Smooth muscle cell (in vitro differentiated cells): ENCODE measurements around the gene CD93. TPM values are rescaled to one million over a fixed set of nuclear protein-coding genes. Genes with fewer than 3 reads are reported as not detected.

Experiments
- DNase-seq: peaks from one replicate; lab custom pipeline; 2025; ENCODE audit not compliant: unreplicated experiment; lab: John Stamatoyannopoulos, UW
- H2AFZ ChIP-seq: fragments of 200-600 bp; sonication (generic); 2 replicates; pipeline ENCODE4 v1.6.0; 2016; ENCODE audit warnings: antibody characterized with exemption, low read depth, mild to moderate bottlenecking
- H3F3A ChIP-seq: fragments of 200-600 bp; sonication (generic); 2 replicates; pipeline ENCODE4 v1.6.0; 2017; ENCODE audit warnings: antibody characterized with exemption, low read depth
- H3K27ac ChIP-seq: fragments of 200-600 bp; sonication (generic); 2 replicates; pipeline ENCODE4 v1.5.1; 2016; ENCODE audit warnings: low read depth, mild to moderate bottlenecking
- H3K27me3 ChIP-seq: fragments of 200-600 bp; sonication (generic); 2 replicates; pipeline ENCODE4 v1.6.1; 2016; ENCODE audit warnings: low read depth, mild to moderate bottlenecking
- H3K36me3 ChIP-seq: fragments of 200-600 bp; sonication (generic); 2 replicates; pipeline ENCODE4 v1.5.1; 2016; ENCODE audit warnings: low read depth
- H3K4me1 ChIP-seq: fragments of 200-600 bp; sonication (generic); 2 replicates; pipeline ENCODE4 v1.5.1; 2016; ENCODE audit warnings: low read depth
- H3K4me2 ChIP-seq: fragments of 200-600 bp; sonication (generic); 2 replicates; pipeline ENCODE4 v1.6.0; 2016; ENCODE audit warnings: mild to moderate bottlenecking
- H3K4me3 ChIP-seq: fragments of 200-600 bp; sonication (generic); 2 replicates; pipeline ENCODE4 v1.5.1; 2016; ENCODE audit warnings: mild to moderate bottlenecking
- H3K79me2 ChIP-seq: fragments of 200-600 bp; sonication (generic); 2 replicates; pipeline ENCODE4 v1.6.0; 2016; ENCODE audit warnings: low read depth, mild to moderate bottlenecking
- H3K9ac ChIP-seq: fragments of 200-600 bp; sonication (generic); 2 replicates; pipeline ENCODE4 v1.6.0; 2016; ENCODE audit warnings: low read depth
- H3K9me3 ChIP-seq: fragments of 200-600 bp; sonication (generic); replicated peaks from 2 replicates; pipeline ENCODE4 v1.5.1; 2016; ENCODE audit warnings: low read depth
- H4K20me1 ChIP-seq: fragments of 200-600 bp; sonication (generic); 2 replicates; pipeline ENCODE4 v1.6.0; 2016; ENCODE audit warnings: low read depth
- CTCF ChIP-seq: fragments of 200-600 bp; sonication (generic); IDR thresholded peaks from 2 replicates; pipeline ENCODE4 v1.5.1; 2017; ENCODE audit warnings: borderline replicate concordance, mild to moderate bottlenecking, antibody characterized with exemption; ENCODE audit not compliant: insufficient read depth, poor library complexity, severe bottlenecking
- WGBS: methylation state at CpG from one replicate; pipeline ENCODE4 v1.1.7; 2016; ENCODE audit warnings: low lambda C conversion rate; 5-methylcytosine and 5-hydroxymethylcytosine counted together
- polyA plus RNA-seq: library from polyadenylated mRNA; unstranded; fragments of >200 nt; fragmentation: Nextera tagmentation; extraction: Ambion mirVana; gene quantifications from 2 replicates; pipeline ENCODE4 v1.2.1, GENCODE V29; 2016
- total RNA-seq: library from RNA; depleted of rRNA; stranded (reverse); fragments of >200 nt; gene quantifications from 2 replicates; pipeline ENCODE4 v1.2.3, GENCODE V29; 2014

CD93 gene
- total and polyA plus RNA-seq, 2 experiments from 2014 or later, result not detected

- Histone ChIP-seq H3K4me1 (no peaks in the 10 kb centered on the region), H4K20me1 (no peaks in the 10 kb centered on the region), H3K27ac (no peak overlapping the region), H3K79me2 (no peaks in the 10 kb centered on the region), H3K36me3 (no peaks in the 10 kb centered on the region), H3K9me3 (no peaks in the 10 kb centered on the region), H3K4me3 (no peak overlapping the region), H3K9ac (no peak overlapping the region), H3K4me2 (no peak overlapping the region), H3K27me3 (no peaks in the 10 kb centered on the region), H2AFZ (no peak overlapping the region), H3F3A (no peaks in the 10 kb centered on the region)
- no peak for DNase-seq
- 96% methylated on average over 15 of the region's 15 CpGs for WGBS
- no peak for TF ChIP-seq CTCF
Measured at GRCh38 chr20:23119456-23120216, 33.5 kb upstream of the CD93 start.

GRCh38 chr20:23118766-23119165 lies 32.6 kb upstream of the CD93 start:
- H3F3A ChIP-seq, result no peaks in the 10 kb centered on the region
- no peaks in the 10 kb centered on the region for H3K4me1 ChIP-seq
- no peak overlapping the region for H3K4me2 ChIP-seq
- no peaks in the 10 kb centered on the region for H3K36me3 ChIP-seq
- DNase-seq, result no peak
- no peaks in the 10 kb centered on the region for H4K20me1 ChIP-seq
- TF ChIP-seq CTCF, result no peak
- no peaks in the 10 kb centered on the region for H3K79me2 ChIP-seq
- H3K4me3 ChIP-seq, result no peak overlapping the region
- 97% methylated on average over 9 of the region's 9 CpGs for WGBS
- H2AFZ ChIP-seq, result no peak overlapping the region
- no peak overlapping the region for H3K9ac ChIP-seq
- no peaks in the 10 kb centered on the region for H3K9me3 ChIP-seq
- H3K27ac ChIP-seq, result no peak overlapping the region
- H3K27me3 ChIP-seq, result no peaks in the 10 kb centered on the region

- no peaks in the 10 kb centered on the region for H3K27me3 ChIP-seq
- no peak overlapping the region for H3K4me2 ChIP-seq
- H3K27ac ChIP-seq, result no peak overlapping the region
- no peak for TF ChIP-seq CTCF
- WGBS, result 94% methylated on average over 8 of the region's 8 CpGs
- no peaks in the 10 kb centered on the region for H4K20me1 ChIP-seq
- H3K79me2 ChIP-seq, result no peaks in the 10 kb centered on the region
- no peak for DNase-seq
- H3K4me1 ChIP-seq, result no peaks in the 10 kb centered on the region
- no peaks in the 10 kb centered on the region for H3K9me3 ChIP-seq
- H3K4me3 ChIP-seq, result no peak overlapping the region
- no peaks in the 10 kb centered on the region for H3K36me3 ChIP-seq
- H3F3A ChIP-seq, result no peaks in the 10 kb centered on the region
- no peak overlapping the region for H3K9ac ChIP-seq
- H2AFZ ChIP-seq, result no peak overlapping the region
Measured at GRCh38 chr20:23118144-23118543, 32.0 kb upstream of the CD93 start.

- Histone ChIP-seq H4K20me1 (no peaks in the 10 kb centered on the region), H3K27me3 (no peaks in the 10 kb centered on the region), H3K4me3 (no peak overlapping the region), H3K36me3 (no peaks in the 10 kb centered on the region), H3K27ac (no peak overlapping the region), H2AFZ (no peak overlapping the region), H3F3A (no peaks in the 10 kb centered on the region), H3K4me1 (no peaks in the 10 kb centered on the region), H3K4me2 (no peak overlapping the region), H3K79me2 (no peaks in the 10 kb centered on the region), H3K9me3 (no peaks in the 10 kb centered on the region), H3K9ac (no peak overlapping the region)
- no peak for DNase-seq
- WGBS, result 95% methylated on average over 8 of the region's 8 CpGs
- TF ChIP-seq CTCF, result no peak
Measured at GRCh38 chr20:23117738-23118137, 31.6 kb upstream of the CD93 start.
